ENCODE data around the gene SARS1. TPM values are rescaled to one million over a fixed set of nuclear protein-coding genes. Genes with fewer than 3 reads are reported as not detected.

SARS1 gene
- total and polyA plus RNA-seq, 4 donors, result 118 to 212 (median 147) TPM

DNA sequence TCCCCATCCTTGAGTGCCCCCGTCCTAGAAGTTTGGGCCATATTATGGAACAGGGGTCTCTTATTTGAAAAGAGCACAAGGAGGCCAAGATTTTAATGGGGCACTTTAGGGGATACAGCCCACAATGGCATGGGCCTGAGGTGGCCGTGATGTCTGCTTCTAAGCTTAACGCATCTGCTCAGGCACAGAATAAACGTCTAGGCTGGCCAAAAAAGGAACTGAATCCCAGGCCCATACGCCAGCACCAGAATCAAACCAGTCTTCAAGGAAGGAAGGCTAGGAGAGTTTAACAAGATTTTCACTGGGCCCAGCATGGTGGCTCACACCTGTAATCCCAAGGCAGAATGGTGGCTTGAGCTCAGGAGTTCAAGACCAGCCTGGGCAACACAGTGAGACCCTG lies 9.2 kb upstream of the SARS1 start:
- Histone ChIP-seq H3K9me3 (ENCODE audit: control insufficient read depth in 4 of 4, insufficient read depth in 3 of 4, low read length in 3 of 4) (no peaks in the 10 kb centered on the region), H3K36me3 (ENCODE audit: control insufficient read depth in 4 of 4, insufficient read depth in 4 of 4, low read length in 4 of 4) (no peaks in the 10 kb centered on the region), H3K27ac (ENCODE audit: low read depth in 1 of 2, low read length in 1 of 2) (no peak overlapping the region), H3K27me3 (ENCODE audit: control insufficient read depth in 3 of 3, insufficient read depth in 3 of 3, low read length in 2 of 3) (no peaks in the 10 kb centered on the region), H3K4me1 (ENCODE audit: control insufficient read depth in 5 of 5, insufficient read depth in 5 of 5, low read length in 5 of 5) (peaks cover 0 to 22% (median 5%) of the 10 kb centered on the region in 5 donors), H3K9ac (ENCODE audit: insufficient read depth in 1 of 2, low read length in 2 of 2) (no peak overlapping the region), H3K4me3 (no peak overlapping the region)
- TF ChIP-seq, protein P1, sequence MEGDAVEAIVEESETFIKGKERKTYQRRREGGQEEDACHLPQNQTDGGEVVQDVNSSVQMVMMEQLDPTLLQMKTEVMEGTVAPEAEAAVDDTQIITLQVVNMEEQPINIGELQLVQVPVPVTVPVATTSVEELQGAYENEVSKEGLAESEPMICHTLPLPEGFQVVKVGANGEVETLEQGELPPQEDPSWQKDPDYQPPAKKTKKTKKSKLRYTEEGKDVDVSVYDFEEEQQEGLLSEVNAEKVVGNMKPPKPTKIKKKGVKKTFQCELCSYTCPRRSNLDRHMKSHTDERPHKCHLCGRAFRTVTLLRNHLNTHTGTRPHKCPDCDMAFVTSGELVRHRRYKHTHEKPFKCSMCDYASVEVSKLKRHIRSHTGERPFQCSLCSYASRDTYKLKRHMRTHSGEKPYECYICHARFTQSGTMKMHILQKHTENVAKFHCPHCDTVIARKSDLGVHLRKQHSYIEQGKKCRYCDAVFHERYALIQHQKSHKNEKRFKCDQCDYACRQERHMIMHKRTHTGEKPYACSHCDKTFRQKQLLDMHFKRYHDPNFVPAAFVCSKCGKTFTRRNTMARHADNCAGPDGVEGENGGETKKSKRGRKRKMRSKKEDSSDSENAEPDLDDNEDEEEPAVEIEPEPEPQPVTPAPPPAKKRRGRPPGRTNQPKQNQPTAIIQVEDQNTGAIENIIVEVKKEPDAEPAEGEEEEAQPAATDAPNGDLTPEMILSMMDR (IDR thresholded peaks at IDR 0.05; ENCODE audit: control extremely low read depth, extremely low read depth), result no peak
- DNase-seq (no peak), ATAC-seq (ENCODE audit: insufficient read depth, low FRiP score) (no peak)
- 56 to 73% methylated on average over 5 of the region's 5 CpGs for WGBS, 2 donors

DNA sequence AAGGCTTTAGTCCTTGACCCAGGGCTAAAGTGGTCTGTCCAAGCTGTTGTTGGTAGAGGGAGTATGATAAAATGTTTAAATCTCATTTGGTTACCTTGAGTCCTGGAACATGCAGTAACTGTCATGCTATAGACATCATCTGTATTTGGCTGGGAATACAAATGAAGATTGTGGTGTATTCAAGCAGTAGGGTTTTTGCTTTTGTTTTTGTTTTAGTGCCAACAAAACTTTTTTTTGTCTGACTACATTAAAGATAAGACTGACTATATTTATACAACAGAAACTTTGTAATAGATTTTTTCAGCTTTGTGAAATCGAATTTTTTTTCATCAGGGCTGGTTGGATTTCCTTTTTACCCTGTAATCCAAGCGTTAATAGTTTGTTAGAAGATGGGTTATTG lies 7.4 kb upstream of the SARS1 start:
- Histone ChIP-seq H3K36me3 (ENCODE audit: control insufficient read depth in 4 of 4, insufficient read depth in 4 of 4, low read length in 4 of 4) (no peaks in the 10 kb centered on the region), H3K4me3 (no peak overlapping the region), H3K9me3 (ENCODE audit: control insufficient read depth in 4 of 4, insufficient read depth in 3 of 4, low read length in 3 of 4) (no peaks in the 10 kb centered on the region), H3K27me3 (ENCODE audit: control insufficient read depth in 3 of 3, insufficient read depth in 3 of 3, low read length in 2 of 3) (no peaks in the 10 kb centered on the region), H3K27ac (ENCODE audit: low read depth in 1 of 2, low read length in 1 of 2) (no peak overlapping the region), H3K4me1 (ENCODE audit: control insufficient read depth in 5 of 5, insufficient read depth in 5 of 5, low read length in 5 of 5) (peaks cover 0 to 22% (median 5%) of the 10 kb centered on the region in 5 donors), H3K9ac (ENCODE audit: insufficient read depth in 1 of 2, low read length in 2 of 2) (no peak overlapping the region)
- DNase-seq (peak in 2 of 3 donors; percentile 44 to 59), ATAC-seq (ENCODE audit: insufficient read depth, low FRiP score) (no peak)
- 61 to 67% methylated on average over 2 of the region's 2 CpGs for WGBS, 2 donors
- TF ChIP-seq, protein P1 (IDR thresholded peaks at IDR 0.05; ENCODE audit: control extremely low read depth, extremely low read depth), result no peak

GRCh38 chr1:109207467-109208103 lies 6.1 kb upstream of the SARS1 start:
- no peak overlapping the region for H3K4me3 ChIP-seq
- H3K27ac ChIP-seq (ENCODE audit: low read depth in 1 of 2, low read length in 1 of 2), result no peak overlapping the region
- WGBS, 2 donors, result 91 to 92% methylated on average over 7 of the region's 7 CpGs
- no peaks in the 10 kb centered on the region for H3K27me3 ChIP-seq (ENCODE audit: control insufficient read depth in 3 of 3, insufficient read depth in 3 of 3, low read length in 2 of 3)
- no peak for ATAC-seq (ENCODE audit: insufficient read depth, low FRiP score)
- H3K4me1 ChIP-seq (ENCODE audit: control insufficient read depth in 5 of 5, insufficient read depth in 5 of 5, low read length in 5 of 5), result peaks cover 0 to 22% (median 5%) of the 10 kb centered on the region in 5 donors
- no peaks in the 10 kb centered on the region for H3K9me3 ChIP-seq (ENCODE audit: control insufficient read depth in 4 of 4, insufficient read depth in 3 of 4, low read length in 3 of 4)
- H3K36me3 ChIP-seq (ENCODE audit: control insufficient read depth in 4 of 4, insufficient read depth in 4 of 4, low read length in 4 of 4), result no peaks in the 10 kb centered on the region
- TF ChIP-seq, protein P1 (IDR thresholded peaks at IDR 0.05; ENCODE audit: control extremely low read depth, extremely low read depth), result no peak
- H3K9ac ChIP-seq (ENCODE audit: insufficient read depth in 1 of 2, low read length in 2 of 2), result no peak overlapping the region
- no peak for DNase-seq

GRCh38 chr1:109208394-109208793 lies 5.3 kb upstream of the SARS1 start:
- H3K9me3 ChIP-seq (ENCODE audit: control insufficient read depth in 4 of 4, insufficient read depth in 3 of 4, low read length in 3 of 4), result no peaks in the 10 kb centered on the region
- H3K4me3 ChIP-seq, result no peak overlapping the region
- H3K4me1 ChIP-seq (ENCODE audit: control insufficient read depth in 5 of 5, insufficient read depth in 5 of 5, low read length in 5 of 5), result peaks cover 0 to 20% (median 5%) of the 10 kb centered on the region in 5 donors
- no peak overlapping the region for H3K9ac ChIP-seq (ENCODE audit: insufficient read depth in 1 of 2, low read length in 2 of 2)
- H3K36me3 ChIP-seq (ENCODE audit: control insufficient read depth in 4 of 4, insufficient read depth in 4 of 4, low read length in 4 of 4), result no peaks in the 10 kb centered on the region
- no peak overlapping the region for H3K27ac ChIP-seq (ENCODE audit: low read depth in 1 of 2, low read length in 1 of 2)
- ATAC-seq (ENCODE audit: insufficient read depth, low FRiP score), result no peak
- no peak for DNase-seq
- WGBS, 2 donors, result 84% methylated on average over 7 of the region's 7 CpGs
- TF ChIP-seq, protein P1 (IDR thresholded peaks at IDR 0.05; ENCODE audit: control extremely low read depth, extremely low read depth), result no peak
- no peaks in the 10 kb centered on the region for H3K27me3 ChIP-seq (ENCODE audit: control insufficient read depth in 3 of 3, insufficient read depth in 3 of 3, low read length in 2 of 3)
